ENCODE measurements around the gene BDH2. TPM values are rescaled to one million over a fixed set of nuclear protein-coding genes. Genes with fewer than 3 reads are reported as not detected.

BDH2 gene
- total and polyA plus RNA-seq, 2 experiments from 2014 or later, result 36.5 to 73.9 TPM

DNA sequence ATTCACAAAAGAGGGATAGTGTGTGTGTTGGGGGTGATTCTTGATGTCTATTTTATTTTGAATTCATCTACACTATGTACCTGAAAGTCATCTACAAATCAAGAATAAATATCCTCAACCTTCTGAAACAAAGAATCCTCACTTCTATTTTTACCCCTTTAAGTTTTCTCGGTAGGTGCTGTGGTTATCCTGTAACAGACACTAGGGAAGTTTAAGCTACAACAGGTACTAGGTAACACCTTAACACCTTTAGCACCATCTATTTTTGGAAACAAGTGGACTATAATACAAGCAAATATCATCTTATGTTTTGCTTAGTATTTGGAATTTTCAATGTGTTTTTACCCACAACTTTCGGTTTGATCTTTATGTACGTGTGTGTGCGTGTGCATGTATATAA lies 12.0 kb upstream of the BDH2 start (continued):
- no peak for TF ChIP-seq ZNF114 (CRISPR knock-in tag; IDR thresholded peaks at IDR 0.05)
- no peak for TF ChIP-seq EZH2phosphoT487 (IDR thresholded peaks at IDR 0.05; ENCODE audit: unreplicated experiment)
- TF ChIP-seq, protein P1, sequence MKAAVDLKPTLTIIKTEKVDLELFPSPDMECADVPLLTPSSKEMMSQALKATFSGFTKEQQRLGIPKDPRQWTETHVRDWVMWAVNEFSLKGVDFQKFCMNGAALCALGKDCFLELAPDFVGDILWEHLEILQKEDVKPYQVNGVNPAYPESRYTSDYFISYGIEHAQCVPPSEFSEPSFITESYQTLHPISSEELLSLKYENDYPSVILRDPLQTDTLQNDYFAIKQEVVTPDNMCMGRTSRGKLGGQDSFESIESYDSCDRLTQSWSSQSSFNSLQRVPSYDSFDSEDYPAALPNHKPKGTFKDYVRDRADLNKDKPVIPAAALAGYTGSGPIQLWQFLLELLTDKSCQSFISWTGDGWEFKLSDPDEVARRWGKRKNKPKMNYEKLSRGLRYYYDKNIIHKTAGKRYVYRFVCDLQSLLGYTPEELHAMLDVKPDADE (IDR thresholded peaks at IDR 0.05), result no peak
- no peak for TF ChIP-seq CREB1 (CRISPR knock-in tag; IDR thresholded peaks at IDR 0.05; ENCODE audit: low read depth)
- TF ChIP-seq JUNB (IDR thresholded peaks at IDR 0.05; ENCODE audit: unreplicated experiment), result no peak
- TF ChIP-seq, protein P2, sequence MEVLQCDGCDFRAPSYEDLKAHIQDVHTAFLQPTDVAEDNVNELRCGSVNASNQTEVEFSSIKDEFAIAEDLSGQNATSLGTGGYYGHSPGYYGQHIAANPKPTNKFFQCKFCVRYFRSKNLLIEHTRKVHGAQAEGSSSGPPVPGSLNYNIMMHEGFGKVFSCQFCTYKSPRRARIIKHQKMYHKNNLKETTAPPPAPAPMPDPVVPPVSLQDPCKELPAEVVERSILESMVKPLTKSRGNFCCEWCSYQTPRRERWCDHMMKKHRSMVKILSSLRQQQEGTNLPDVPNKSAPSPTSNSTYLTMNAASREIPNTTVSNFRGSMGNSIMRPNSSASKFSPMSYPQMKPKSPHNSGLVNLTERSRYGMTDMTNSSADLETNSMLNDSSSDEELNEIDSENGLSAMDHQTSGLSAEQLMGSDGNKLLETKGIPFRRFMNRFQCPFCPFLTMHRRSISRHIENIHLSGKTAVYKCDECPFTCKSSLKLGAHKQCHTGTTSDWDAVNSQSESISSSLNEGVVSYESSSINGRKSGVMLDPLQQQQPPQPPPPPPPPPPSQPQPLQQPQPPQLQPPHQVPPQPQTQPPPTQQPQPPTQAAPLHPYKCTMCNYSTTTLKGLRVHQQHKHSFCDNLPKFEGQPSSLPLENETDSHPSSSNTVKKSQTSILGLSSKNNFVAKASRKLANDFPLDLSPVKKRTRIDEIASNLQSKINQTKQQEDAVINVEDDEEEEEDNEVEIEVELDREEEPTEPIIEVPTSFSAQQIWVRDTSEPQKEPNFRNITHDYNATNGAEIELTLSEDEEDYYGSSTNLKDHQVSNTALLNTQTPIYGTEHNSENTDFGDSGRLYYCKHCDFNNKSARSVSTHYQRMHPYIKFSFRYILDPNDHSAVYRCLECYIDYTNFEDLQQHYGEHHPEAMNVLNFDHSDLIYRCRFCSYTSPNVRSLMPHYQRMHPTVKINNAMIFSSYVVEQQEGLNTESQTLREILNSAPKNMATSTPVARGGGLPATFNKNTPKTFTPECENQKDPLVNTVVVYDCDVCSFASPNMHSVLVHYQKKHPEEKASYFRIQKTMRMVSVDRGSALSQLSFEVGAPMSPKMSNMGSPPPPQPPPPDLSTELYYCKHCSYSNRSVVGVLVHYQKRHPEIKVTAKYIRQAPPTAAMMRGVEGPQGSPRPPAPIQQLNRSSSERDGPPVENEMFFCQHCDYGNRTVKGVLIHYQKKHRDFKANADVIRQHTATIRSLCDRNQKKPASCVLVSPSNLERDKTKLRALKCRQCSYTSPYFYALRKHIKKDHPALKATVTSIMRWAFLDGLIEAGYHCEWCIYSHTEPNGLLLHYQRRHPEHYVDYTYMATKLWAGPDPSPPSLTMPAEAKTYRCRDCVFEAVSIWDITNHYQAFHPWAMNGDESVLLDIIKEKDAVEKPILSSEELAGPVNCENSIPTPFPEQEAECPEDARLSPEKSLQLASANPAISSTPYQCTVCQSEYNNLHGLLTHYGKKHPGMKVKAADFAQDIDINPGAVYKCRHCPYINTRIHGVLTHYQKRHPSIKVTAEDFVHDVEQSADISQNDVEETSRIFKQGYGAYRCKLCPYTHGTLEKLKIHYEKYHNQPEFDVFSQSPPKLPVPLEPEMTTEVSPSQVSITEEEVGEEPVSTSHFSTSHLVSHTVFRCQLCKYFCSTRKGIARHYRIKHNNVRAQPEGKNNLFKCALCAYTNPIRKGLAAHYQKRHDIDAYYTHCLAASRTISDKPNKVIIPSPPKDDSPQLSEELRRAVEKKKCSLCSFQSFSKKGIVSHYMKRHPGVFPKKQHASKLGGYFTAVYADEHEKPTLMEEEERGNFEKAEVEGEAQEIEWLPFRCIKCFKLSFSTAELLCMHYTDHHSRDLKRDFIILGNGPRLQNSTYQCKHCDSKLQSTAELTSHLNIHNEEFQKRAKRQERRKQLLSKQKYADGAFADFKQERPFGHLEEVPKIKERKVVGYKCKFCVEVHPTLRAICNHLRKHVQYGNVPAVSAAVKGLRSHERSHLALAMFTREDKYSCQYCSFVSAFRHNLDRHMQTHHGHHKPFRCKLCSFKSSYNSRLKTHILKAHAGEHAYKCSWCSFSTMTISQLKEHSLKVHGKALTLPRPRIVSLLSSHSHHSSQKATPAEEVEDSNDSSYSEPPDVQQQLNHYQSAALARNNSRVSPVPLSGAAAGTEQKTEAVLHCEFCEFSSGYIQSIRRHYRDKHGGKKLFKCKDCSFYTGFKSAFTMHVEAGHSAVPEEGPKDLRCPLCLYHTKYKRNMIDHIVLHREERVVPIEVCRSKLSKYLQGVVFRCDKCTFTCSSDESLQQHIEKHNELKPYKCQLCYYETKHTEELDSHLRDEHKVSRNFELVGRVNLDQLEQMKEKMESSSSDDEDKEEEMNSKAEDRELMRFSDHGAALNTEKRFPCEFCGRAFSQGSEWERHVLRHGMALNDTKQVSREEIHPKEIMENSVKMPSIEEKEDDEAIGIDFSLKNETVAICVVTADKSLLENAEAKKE (CRISPR knock-in tag; IDR thresholded peaks at IDR 0.05), result no peak
- no peak for TF ChIP-seq EZH2 (IDR thresholded peaks at IDR 0.05; ENCODE audit: low read depth, unreplicated experiment)

DNA sequence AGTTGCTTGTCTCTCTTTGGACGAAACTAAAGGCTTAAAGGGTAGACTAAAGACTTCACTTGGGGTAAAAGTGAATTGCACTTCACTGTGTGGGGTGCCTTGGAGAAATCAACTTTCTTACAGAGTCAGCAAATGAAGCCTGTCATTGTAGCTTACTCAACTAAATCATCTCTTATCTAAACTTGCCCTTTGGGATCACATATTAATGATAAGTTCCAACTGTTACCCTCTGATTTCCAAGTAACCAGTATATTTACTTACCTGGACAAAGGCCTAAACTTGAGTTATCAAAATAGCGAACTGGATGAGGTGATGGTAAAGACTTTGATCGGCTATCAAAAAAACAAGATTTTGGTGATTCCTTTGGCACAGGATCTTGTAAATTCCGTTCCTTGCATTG lies 8.9 kb upstream of the BDH2 start:
- H3K4me1 Mint-ChIP-seq, result no peaks in the 10 kb centered on the region
- Histone ChIP-seq H3K27ac (ENCODE audit: low read depth) (no peak overlapping the region), H3K79me2 (replicated peaks; ENCODE audit: insufficient read depth) (no peaks in the 10 kb centered on the region), H3K36me3 (ENCODE audit: insufficient read depth) (peaks cover 31% of the 10 kb centered on the region), H3F3A (replicated peaks; ENCODE audit: low read depth) (no peaks in the 10 kb centered on the region), H3K9me2 (ENCODE audit: insufficient read depth) (no peaks in the 10 kb centered on the region), H4K20me1 (replicated peaks; ENCODE audit: insufficient read depth) (no peaks in the 10 kb centered on the region), H3K4me1 (ENCODE audit: insufficient read depth) (no peaks in the 10 kb centered on the region), H3K4me3 (no peak overlapping the region), H2AFZ (no peak overlapping the region), H3K27me3 (ENCODE audit: insufficient read depth) (no peaks in the 10 kb centered on the region), H3K4me2 (no peak overlapping the region)
- H3K9me3 Mint-ChIP-seq, result no peaks in the 10 kb centered on the region
- TF ChIP-seq EZH2 (IDR thresholded peaks at IDR 0.05; ENCODE audit: low read depth, unreplicated experiment) (no peak), CREB1 (CRISPR knock-in tag; IDR thresholded peaks at IDR 0.05; ENCODE audit: low read depth) (no peak), ZNF114 (CRISPR knock-in tag; IDR thresholded peaks at IDR 0.05) (no peak)
- TF ChIP-seq, protein P3, sequence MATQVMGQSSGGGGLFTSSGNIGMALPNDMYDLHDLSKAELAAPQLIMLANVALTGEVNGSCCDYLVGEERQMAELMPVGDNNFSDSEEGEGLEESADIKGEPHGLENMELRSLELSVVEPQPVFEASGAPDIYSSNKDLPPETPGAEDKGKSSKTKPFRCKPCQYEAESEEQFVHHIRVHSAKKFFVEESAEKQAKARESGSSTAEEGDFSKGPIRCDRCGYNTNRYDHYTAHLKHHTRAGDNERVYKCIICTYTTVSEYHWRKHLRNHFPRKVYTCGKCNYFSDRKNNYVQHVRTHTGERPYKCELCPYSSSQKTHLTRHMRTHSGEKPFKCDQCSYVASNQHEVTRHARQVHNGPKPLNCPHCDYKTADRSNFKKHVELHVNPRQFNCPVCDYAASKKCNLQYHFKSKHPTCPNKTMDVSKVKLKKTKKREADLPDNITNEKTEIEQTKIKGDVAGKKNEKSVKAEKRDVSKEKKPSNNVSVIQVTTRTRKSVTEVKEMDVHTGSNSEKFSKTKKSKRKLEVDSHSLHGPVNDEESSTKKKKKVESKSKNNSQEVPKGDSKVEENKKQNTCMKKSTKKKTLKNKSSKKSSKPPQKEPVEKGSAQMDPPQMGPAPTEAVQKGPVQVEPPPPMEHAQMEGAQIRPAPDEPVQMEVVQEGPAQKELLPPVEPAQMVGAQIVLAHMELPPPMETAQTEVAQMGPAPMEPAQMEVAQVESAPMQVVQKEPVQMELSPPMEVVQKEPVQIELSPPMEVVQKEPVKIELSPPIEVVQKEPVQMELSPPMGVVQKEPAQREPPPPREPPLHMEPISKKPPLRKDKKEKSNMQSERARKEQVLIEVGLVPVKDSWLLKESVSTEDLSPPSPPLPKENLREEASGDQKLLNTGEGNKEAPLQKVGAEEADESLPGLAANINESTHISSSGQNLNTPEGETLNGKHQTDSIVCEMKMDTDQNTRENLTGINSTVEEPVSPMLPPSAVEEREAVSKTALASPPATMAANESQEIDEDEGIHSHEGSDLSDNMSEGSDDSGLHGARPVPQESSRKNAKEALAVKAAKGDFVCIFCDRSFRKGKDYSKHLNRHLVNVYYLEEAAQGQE (IDR thresholded peaks at IDR 0.05; ENCODE audit: unreplicated experiment), result no peak
- TF ChIP-seq, protein P4, sequence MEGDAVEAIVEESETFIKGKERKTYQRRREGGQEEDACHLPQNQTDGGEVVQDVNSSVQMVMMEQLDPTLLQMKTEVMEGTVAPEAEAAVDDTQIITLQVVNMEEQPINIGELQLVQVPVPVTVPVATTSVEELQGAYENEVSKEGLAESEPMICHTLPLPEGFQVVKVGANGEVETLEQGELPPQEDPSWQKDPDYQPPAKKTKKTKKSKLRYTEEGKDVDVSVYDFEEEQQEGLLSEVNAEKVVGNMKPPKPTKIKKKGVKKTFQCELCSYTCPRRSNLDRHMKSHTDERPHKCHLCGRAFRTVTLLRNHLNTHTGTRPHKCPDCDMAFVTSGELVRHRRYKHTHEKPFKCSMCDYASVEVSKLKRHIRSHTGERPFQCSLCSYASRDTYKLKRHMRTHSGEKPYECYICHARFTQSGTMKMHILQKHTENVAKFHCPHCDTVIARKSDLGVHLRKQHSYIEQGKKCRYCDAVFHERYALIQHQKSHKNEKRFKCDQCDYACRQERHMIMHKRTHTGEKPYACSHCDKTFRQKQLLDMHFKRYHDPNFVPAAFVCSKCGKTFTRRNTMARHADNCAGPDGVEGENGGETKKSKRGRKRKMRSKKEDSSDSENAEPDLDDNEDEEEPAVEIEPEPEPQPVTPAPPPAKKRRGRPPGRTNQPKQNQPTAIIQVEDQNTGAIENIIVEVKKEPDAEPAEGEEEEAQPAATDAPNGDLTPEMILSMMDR (conservative IDR thresholded peaks at IDR 0.05; ENCODE audit: low read depth in 2 of 2), result no peak
- no peaks in the 10 kb centered on the region for H3K27me3 Mint-ChIP-seq (ENCODE audit: insufficient read depth, low read depth, poor library complexity)
- H3K36me3 Mint-ChIP-seq (ENCODE audit: low read depth), result peaks cover 49% of the 10 kb centered on the region
- no peak overlapping the region for H3K4me3 Mint-ChIP-seq
- ATAC-seq (no peak), DNase-seq (ENCODE audit: low spot score) (no peak)
- H3K27ac Mint-ChIP-seq, result no peak overlapping the region
